IPS-NIHi7 (cell line): ENCODE results near the gene FHIP1A.

Source experiments
- DNase-seq: peaks from one replicate; pipeline ENCODE4 v3.0.0; 2012; ENCODE audit warnings: mixed read lengths; ENCODE audit errors: extremely low spot score

Gene FHIP1A

DNA sequence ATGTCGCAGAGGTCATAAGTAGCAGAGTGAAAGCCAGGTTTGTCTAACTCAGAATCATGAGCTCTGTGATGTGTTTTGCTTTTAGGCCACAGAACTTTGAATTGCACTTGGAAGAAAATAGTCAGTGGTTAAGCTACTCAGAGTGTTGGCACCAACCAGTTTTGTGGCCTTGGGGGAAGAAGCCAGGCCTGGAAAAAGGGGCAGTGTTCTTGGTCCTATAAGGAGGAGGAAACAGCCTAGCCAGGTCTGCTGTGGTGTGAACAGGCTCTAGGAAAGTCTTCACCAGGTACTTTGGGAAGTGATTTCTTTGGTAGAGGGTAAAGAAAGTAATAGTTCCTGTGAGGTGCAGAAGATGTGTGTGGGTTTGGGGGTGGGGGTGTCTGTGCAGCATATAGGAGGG lies 49.2 kb downstream of the FHIP1A start:
- DNase-seq, result no peak
